Stimulated activated CD4-positive, alpha-beta T cell treated with anti-CD3 and anti-CD28 coated beads, Interleukin-2, amount 100 ng/mL, for 4 hours (primary cell): ENCODE data around the gene TESK2.
"Not testable (repeated sequence)": the region's sequence is repeated elsewhere in the genome, so short reads cannot be mapped to it uniquely, and the experiment has no call there.

Experiments used
- DNase-seq: peaks from one replicate; pipeline ENCODE4 v3.0.0-alpha.2; 2020; ENCODE audit warnings: low read depth

The TESK2 gene

GRCh38 chr1:45411510-45411899 is 79.5 kb downstream of the TESK2 start:
- no peak for DNase-seq

GRCh38 chr1:45410850-45411509 is 80.0 kb downstream of the TESK2 start:
- no peak for DNase-seq

GRCh38 chr1:45409276-45409675 is 81.7 kb downstream of the TESK2 start:
- no peak for DNase-seq

GRCh38 chr1:45407629-45408287 is 83.2 kb downstream of the TESK2 start:
- DNase-seq, result no peak

GRCh38 chr1:45405636-45406035 is 85.3 kb downstream of the TESK2 start:
- no peak for DNase-seq

GRCh38 chr1:45403718-45404117 is 87.2 kb downstream of the TESK2 start:
- DNase-seq, result no peak

- no peak for DNase-seq
Observed at GRCh38 chr1:45403298-45403697, 87.7 kb downstream of the TESK2 start.

- no peak for DNase-seq
Observed at GRCh38 chr1:45401524-45401923, 89.4 kb downstream of the TESK2 start.

- no peak for DNase-seq
Observed at GRCh38 chr1:45400049-45400448, 90.9 kb downstream of the TESK2 start.

GRCh38 chr1:45397285-45397684 is 93.7 kb downstream of the TESK2 start:
- DNase-seq, result no peak

- no peak for DNase-seq
Observed at GRCh38 chr1:45395582-45395981, 95.4 kb downstream of the TESK2 start.

- no peak for DNase-seq
Observed at GRCh38 chr1:45395051-45395450, 95.9 kb downstream of the TESK2 start.

- no peak for DNase-seq
Observed at GRCh38 chr1:45394342-45394741, 96.6 kb downstream of the TESK2 start.

- no peak for DNase-seq
Observed at GRCh38 chr1:45393718-45394302, 97.2 kb downstream of the TESK2 start.

GRCh38 chr1:45386219-45386618 is 104.7 kb downstream of the TESK2 start:
- DNase-seq, result no peak

- DNase-seq, result no peak
Observed at GRCh38 chr1:45385302-45385701, 105.7 kb downstream of the TESK2 start.

GRCh38 chr1:45384213-45384612 is 106.8 kb downstream of the TESK2 start:
- DNase-seq, result not testable (repeated sequence)

- no peak for DNase-seq
Observed at GRCh38 chr1:45383191-45383590, 107.8 kb downstream of the TESK2 start.

- DNase-seq, result no peak
Observed at GRCh38 chr1:45381243-45381642, 109.7 kb downstream of the TESK2 start.

GRCh38 chr1:45380730-45381129 is 110.2 kb downstream of the TESK2 start:
- no peak for DNase-seq

- DNase-seq, result no peak
Observed at GRCh38 chr1:45380125-45380524, 110.8 kb downstream of the TESK2 start.

- DNase-seq, result no peak
Observed at GRCh38 chr1:45379524-45379923, 111.4 kb downstream of the TESK2 start.

GRCh38 chr1:45378184-45378583 is 112.8 kb downstream of the TESK2 start:
- no peak for DNase-seq
